Ovary (tissue), 9 donors: ENCODE measurements around the gene GRAMD4. TPM values are rescaled to one million over a fixed set of nuclear protein-coding genes. Genes with fewer than 3 reads are reported as not detected.
A peak's percentile ranks its signal among the peaks of the same experiment; 100 is the strongest.

Experiments
- DNase-seq, 5 donors: peaks; one replicate each; pipeline ENCODE4 v3.0.0-alpha.2; 2019 to 2020
- H3K27ac ChIP-seq, 2 donors: fragments of 200-600 bp; one replicate each; pipeline versions ENCODE4 v1.5.1 to v1.8.0; 2019 to 2022
- H3K27me3 ChIP-seq: fragments of 200-600 bp; one replicate; pipeline ENCODE4 v1.8.0; 2022
- H3K36me3 ChIP-seq: fragments of 200-600 bp; sonication (generic); one replicate; pipeline ENCODE4 v1.5.1; 2019
- H3K4me1 ChIP-seq: one replicate; pipeline ENCODE4 v1.8.1; 2013; ENCODE audit warnings: mild to moderate bottlenecking, moderate library complexity; ENCODE audit not compliant: insufficient read depth
- H3K4me3 ChIP-seq: fragments of 200-600 bp; sonication (generic); one replicate; pipeline ENCODE4 v1.5.1; 2017
- H3K9me3 ChIP-seq, 2 donors: fragments of 200-600 bp in 1 of 2; sonication (generic) in 1 of 2; one replicate each; pipeline versions ENCODE4 v1.5.1 to v1.8.1; 2013 to 2019; ENCODE audit warnings: mild to moderate bottlenecking in 1 of 2, moderate library complexity in 1 of 2
- EP300 ChIP-seq: sonication (generic); formaldehyde crosslinking; IDR thresholded peaks from one replicate; pipeline ENCODE4 v1.6.1; 2017; ENCODE audit warnings: antibody characterized with exemption
- POLR2A ChIP-seq: fragments of 450-650 bp; IDR thresholded peaks from one replicate; pipeline ENCODE4 v1.6.1; 2017; ENCODE audit warnings: antibody characterized with exemption, mild to moderate bottlenecking, moderate library complexity
- WGBS, 3 donors: extraction: QIAGEN DNeasy Blood & Tissue Kit in 1 of 3; methylation state at CpG; one replicate each; pipeline versions ENCODE4 v1.1.5 to v1.1.7; 2013 to 2017; 5-methylcytosine and 5-hydroxymethylcytosine counted together
- intact Hi-C, 4 donors: fragments of 100-400 bp; cut with DNase I; formaldehyde crosslinking; loops; one replicate each; pipeline versions ENCODE4 v1.11.0 to v1.15.1; 2022 to 2023
- polyA plus RNA-seq, 2 donors: library from polyadenylated mRNA; stranded (reverse); fragments of 200-250 nt in 1 of 2; fragments of 350-450 nt in 1 of 2; fragmentation: Illumina TruSeq in 1 of 2; extraction: RNeasy Lipid Tissue Mini Kit (QIAGEN cat#74804) in 1 of 2; gene quantifications; one replicate each; pipeline ENCODE4 v1.2.3, GENCODE V29; 2013 to 2014
- total RNA-seq, 7 donors: library from RNA; depleted of rRNA in 2 of 7; stranded (reverse); fragments of >200 nt in 2 of 7; fragmentation: NEBNext Ultra II Directional in 3 of 7; extraction: Animal tissue kit (Norgen Biotek cat#: 25700) in 3 of 7; gene quantifications; one replicate each; pipeline versions ENCODE4 v1.1.0 to v1.2.4, GENCODE V29; 2016 to 2023
- TF ChIP-seq, protein P1 (sequence below), 3 donors: fragments of 450-650 bp in 2 of 3; fragments of 200-600 bp in 1 of 3; IDR thresholded peaks; one replicate each; pipeline versions ENCODE4 v1.5.1 to v1.8.0; 2016 to 2022; ENCODE audit warnings: antibody characterized with exemption in 3 of 3, mild to moderate bottlenecking in 1 of 3
- donor health status: DM: no; HTN: no; CAD: no; lungs with moderate emphysema.
- donor health status: DM: no; HTN: no; CAD: no.
- donor health status: Bipolar disorder and iron deficiency.
- donor health status: DM: yes; HTN: yes; CAD: no.
- donor health status: DM: no; HTN: no; CAD: no.
- donor health status: DM: yes; HTN: yes; CAD: no.

The GRAMD4 gene
- total and polyA plus RNA-seq, 9 donors: 6.2 to 40.4 (median 27.8) TPM

GRCh38 chr22:46578824-46579561 lies 41.2 kb upstream of the GRAMD4 start:
- Histone ChIP-seq H3K4me3 (no peak overlapping the region), H3K27ac (peak overlapping the region in 1 of 2 donors; percentile 21)

GRCh38 chr22:46579751-46580449 lies 40.3 kb upstream of the GRAMD4 start:
- Histone ChIP-seq H3K4me3 (no peak overlapping the region), H3K9me3 (no peaks in the 10 kb centered on the region), H3K27me3 (no peaks in the 10 kb centered on the region), H3K27ac (no peak overlapping the region), H3K36me3 (no peaks in the 10 kb centered on the region), H3K4me1 (peaks cover 13% of the 10 kb centered on the region)
- intact Hi-C loops: loop anchor here in 2 of 4 donors (10.0 kb wide), 2 partner anchors 85 to 95 kb away; no protein-coding TSS in a partner anchor
- no peak for TF ChIP-seq POLR2A
- TF ChIP-seq, protein P1, sequence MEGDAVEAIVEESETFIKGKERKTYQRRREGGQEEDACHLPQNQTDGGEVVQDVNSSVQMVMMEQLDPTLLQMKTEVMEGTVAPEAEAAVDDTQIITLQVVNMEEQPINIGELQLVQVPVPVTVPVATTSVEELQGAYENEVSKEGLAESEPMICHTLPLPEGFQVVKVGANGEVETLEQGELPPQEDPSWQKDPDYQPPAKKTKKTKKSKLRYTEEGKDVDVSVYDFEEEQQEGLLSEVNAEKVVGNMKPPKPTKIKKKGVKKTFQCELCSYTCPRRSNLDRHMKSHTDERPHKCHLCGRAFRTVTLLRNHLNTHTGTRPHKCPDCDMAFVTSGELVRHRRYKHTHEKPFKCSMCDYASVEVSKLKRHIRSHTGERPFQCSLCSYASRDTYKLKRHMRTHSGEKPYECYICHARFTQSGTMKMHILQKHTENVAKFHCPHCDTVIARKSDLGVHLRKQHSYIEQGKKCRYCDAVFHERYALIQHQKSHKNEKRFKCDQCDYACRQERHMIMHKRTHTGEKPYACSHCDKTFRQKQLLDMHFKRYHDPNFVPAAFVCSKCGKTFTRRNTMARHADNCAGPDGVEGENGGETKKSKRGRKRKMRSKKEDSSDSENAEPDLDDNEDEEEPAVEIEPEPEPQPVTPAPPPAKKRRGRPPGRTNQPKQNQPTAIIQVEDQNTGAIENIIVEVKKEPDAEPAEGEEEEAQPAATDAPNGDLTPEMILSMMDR (IDR thresholded peaks at IDR 0.05): no peak
- TF ChIP-seq EP300: no peak
- DNase-seq: peak in 1 of 5 donors; percentile 21
- WGBS, 3 donors: 85 to 89% (median 88%) methylated on average over 14 of the region's 14 CpGs

More at GRCh38 chr22:46578824-46579561, 41.2 kb upstream of the GRAMD4 start:
- Histone ChIP-seq H3K4me1 (peaks cover 11% of the 10 kb centered on the region), H3K36me3 (no peaks in the 10 kb centered on the region), H3K27me3 (no peaks in the 10 kb centered on the region), H3K9me3 (no peaks in the 10 kb centered on the region)
- TF ChIP-seq POLR2A (no peak), EP300 (no peak)
- TF ChIP-seq, protein P1 (IDR thresholded peaks at IDR 0.05): no peak
- peak in 1 of 5 donors; percentile 29 for DNase-seq
- WGBS, 3 donors: 46 to 50% (median 47%) methylated on average over 15 of the region's 15 CpGs
- intact Hi-C loops: loop anchor here in 2 of 4 donors (10.0 kb wide), 2 partner anchors 86 to 96 kb away; no protein-coding TSS in a partner anchor

DNA sequence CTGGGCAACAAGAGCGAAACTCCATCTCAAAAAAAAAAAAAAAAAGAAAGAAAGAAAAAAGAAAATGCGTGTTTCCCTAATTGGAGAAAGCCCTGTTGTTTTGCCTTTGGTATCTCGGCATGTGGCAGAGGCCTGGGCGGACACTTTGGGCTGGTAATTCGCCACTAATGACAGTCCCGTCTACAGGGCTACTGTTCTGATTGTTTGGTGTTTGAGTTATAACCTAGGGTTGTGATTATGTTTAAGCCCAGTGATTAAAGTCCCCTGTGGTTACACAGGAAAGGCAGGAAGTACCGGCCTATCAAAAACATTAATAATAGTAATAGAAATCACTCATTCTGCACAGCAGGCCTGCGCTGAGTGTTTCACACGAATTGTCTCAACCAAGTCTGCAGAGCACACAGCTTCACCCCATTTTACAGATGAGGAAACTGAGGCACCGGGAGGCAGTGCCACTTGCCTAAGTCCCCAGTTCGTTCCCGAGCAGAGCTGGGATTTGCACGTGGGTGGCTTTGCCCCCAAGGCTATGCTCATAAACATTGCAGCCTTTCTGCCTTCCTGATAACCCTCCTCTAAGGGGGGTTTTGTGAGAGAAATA lies 39.1 kb upstream of the GRAMD4 start:
- no peaks in the 10 kb centered on the region for H3K36me3 ChIP-seq
- TF ChIP-seq EP300: no peak
- TF ChIP-seq, protein P1 (IDR thresholded peaks at IDR 0.05): no peak
- TF ChIP-seq POLR2A: no peak
- WGBS, 3 donors: 85 to 91% (median 87%) methylated on average over 13 of the region's 13 CpGs
- intact Hi-C loops: no loop called here
- no peak overlapping the region for H3K27ac ChIP-seq
- H3K9me3 ChIP-seq: no peaks in the 10 kb centered on the region
- H3K27me3 ChIP-seq: no peaks in the 10 kb centered on the region
- no peak overlapping the region for H3K4me3 ChIP-seq
- H3K4me1 ChIP-seq: peaks cover 13% of the 10 kb centered on the region
- DNase-seq: no peak

DNA sequence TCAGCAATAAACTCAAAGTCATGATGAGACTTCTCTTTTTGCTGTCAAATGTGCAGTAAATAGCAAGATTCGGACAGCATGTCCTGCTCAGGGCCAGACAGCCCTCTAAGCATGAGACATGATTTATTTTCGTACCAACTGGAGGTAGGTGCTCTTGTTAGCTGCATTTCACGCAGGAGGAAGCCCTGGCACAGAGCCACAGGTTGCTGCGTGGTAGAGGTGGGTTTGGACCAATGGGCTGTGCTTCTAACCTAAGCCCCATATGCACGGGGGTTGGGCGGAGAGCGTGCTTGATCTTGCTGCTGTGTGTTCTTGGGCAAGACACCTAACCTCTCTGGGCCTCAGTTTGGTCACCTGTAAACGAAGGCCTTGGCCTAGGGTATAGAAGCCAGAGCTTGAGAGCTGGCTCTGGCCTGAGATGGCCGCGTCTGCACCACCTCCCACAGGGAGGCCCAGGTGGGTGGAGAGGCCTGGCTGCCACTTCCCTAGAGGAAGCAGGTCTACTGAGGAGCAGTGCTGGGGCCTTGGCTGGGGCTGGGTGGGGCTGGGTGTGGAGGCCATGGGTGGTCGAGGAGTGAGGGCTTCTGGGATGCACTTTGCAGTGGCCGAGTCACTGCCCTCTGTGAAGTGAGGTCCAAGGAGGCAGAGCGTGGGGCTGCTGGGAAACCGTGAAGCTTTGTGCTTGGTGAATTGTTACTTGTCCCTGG lies 38.5 kb upstream of the GRAMD4 start:
- no peak overlapping the region for H3K27ac ChIP-seq
- 85 to 88% (median 87%) methylated on average over 14 of the region's 14 CpGs for WGBS, 3 donors
- intact Hi-C loops: no loop called here
- peaks cover 9% of the 10 kb centered on the region for H3K4me1 ChIP-seq
- TF ChIP-seq POLR2A: no peak
- no peak for TF ChIP-seq EP300
- TF ChIP-seq, protein P1 (IDR thresholded peaks at IDR 0.05): no peak
- peak in 1 of 5 donors; percentile 20 for DNase-seq
- no peak overlapping the region for H3K4me3 ChIP-seq
- H3K27me3 ChIP-seq: no peaks in the 10 kb centered on the region
- H3K9me3 ChIP-seq: no peaks in the 10 kb centered on the region
- H3K36me3 ChIP-seq: no peaks in the 10 kb centered on the region
